ENCODE results near the gene TTYH1.

- TF ChIP-seq TAF1 (IDR thresholded peaks at IDR 0.05; ENCODE audit: low read depth) (no peak), MAX (IDR thresholded peaks at IDR 0.05) (no peak), RAD21 (IDR thresholded peaks at IDR 0.05; ENCODE audit: low read depth) (no peak), REST (IDR thresholded peaks at IDR 0.05; ENCODE audit: low read depth) (no peak), FOXM1 (IDR thresholded peaks at IDR 0.05; ENCODE audit: borderline replicate concordance, low read depth) (no peak), EGR1 (IDR thresholded peaks at IDR 0.05) (no peak), YY1 (IDR thresholded peaks at IDR 0.05; ENCODE audit: low read depth) (no peak), CEBPB (IDR thresholded peaks at IDR 0.05) (no peak), EP300 (IDR thresholded peaks at IDR 0.05; ENCODE audit: borderline replicate concordance) (no peak), ZBTB7A (IDR thresholded peaks at IDR 0.05; ENCODE audit: low read depth) (no peak), TEAD4 (IDR thresholded peaks at IDR 0.05) (no peak), TCF12 (IDR thresholded peaks at IDR 0.05; ENCODE audit: low read depth) (no peak), CREB1 (IDR thresholded peaks at IDR 0.05; ENCODE audit: low read depth) (no peak)
Measured at GRCh38 chr19:54462047-54462654, 46.9 kb downstream of the TTYH1 start.

Data from Ishikawa (cell line).